Glomerular visceral epithelial cell (primary cell): Measurements from ENCODE around the gene PDCL3.

Experiments used
- DNase-seq: peaks from one replicate; pipeline ENCODE4 v3.0.0-alpha.2; 2016; ENCODE audit errors: extremely low spot score

The PDCL3 gene

GRCh38 chr2:100560216-100560830 is 2.5 kb upstream of the PDCL3 start:
- no peak for DNase-seq

DNA sequence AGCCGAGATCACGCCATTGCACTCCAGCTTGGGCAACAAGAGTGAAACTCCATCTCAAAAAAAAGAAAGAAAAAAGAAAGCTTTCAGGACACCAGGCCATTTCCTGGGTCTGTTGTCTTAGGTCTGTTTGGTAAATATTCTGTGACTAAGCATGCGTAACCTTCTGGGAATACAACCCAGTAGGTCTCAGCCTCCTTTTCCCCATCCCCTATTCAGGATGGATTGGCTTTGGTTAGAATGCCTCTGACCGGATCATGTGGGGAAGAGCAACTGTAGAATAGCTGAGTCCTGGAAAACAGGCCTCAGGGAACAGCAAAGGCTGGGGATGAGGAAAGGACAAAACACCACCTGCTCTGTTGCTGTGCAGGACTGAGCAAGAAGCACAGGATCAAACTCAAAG is 1.6 kb upstream of the PDCL3 start:
- no peak for DNase-seq

- peak; percentile 16 for DNase-seq
Observed at GRCh38 chr2:100563407-100564247, 834 bp downstream of the PDCL3 start.

DNA sequence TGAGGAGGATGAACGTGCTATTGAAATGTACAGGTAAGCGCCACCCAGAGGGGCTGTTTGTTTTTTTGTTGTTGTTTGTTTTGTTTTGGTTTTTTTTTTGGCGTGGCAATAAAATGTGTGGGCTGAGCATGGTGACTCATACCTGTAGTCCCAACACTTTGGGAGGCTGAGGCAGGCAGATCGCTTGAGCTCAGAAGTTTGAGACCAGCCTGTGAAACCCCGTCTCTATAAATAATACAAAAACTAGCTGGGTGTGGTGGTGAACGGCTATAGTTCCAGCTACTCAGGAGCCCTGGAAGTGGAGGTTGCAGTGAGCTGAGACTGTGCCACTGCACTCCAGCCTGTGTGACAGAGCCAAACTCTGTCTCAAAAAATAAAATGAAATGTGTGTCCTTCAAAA is 6.2 kb downstream of the PDCL3 start:
- no peak for DNase-seq

DNA sequence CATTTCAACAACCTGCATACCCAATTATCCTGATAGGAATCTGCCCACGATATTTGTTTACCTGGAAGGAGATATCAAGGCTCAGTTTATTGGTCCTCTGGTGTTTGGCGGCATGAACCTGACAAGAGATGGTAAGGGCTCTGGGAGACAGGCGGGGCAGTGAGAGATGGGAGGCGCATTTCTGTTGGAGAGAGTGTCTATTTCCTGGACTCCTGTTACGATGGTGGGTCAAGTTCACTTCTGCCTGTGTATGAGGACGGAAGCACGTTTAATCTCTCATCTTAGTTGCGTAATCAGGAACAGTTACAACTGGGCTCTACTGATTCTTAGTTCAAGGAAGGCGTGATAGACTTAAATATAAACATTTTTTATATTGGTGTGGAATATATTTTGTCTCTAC is 8.9 kb downstream of the PDCL3 start:
- DNase-seq: no peak

DNA sequence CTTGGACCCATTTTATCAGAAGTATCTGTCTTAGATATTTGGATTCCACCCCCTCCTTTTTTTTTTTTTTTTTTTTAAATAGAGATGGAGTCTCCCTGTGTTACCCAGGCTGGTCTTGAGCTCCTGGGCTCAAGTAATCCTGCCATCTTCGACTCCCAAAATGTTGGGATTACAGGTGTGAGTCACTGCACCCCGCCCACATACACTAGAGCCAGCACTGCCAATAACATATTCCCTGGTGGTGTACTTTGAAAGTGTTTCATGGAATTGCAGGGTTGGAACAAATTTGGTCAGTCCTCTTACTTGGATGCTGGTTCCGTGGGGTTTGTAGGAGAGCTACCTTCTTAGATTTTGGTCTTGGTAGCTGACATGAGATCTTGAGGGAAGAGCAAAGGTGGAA is 15.0 kb downstream of the PDCL3 start:
- DNase-seq: no peak

DNA sequence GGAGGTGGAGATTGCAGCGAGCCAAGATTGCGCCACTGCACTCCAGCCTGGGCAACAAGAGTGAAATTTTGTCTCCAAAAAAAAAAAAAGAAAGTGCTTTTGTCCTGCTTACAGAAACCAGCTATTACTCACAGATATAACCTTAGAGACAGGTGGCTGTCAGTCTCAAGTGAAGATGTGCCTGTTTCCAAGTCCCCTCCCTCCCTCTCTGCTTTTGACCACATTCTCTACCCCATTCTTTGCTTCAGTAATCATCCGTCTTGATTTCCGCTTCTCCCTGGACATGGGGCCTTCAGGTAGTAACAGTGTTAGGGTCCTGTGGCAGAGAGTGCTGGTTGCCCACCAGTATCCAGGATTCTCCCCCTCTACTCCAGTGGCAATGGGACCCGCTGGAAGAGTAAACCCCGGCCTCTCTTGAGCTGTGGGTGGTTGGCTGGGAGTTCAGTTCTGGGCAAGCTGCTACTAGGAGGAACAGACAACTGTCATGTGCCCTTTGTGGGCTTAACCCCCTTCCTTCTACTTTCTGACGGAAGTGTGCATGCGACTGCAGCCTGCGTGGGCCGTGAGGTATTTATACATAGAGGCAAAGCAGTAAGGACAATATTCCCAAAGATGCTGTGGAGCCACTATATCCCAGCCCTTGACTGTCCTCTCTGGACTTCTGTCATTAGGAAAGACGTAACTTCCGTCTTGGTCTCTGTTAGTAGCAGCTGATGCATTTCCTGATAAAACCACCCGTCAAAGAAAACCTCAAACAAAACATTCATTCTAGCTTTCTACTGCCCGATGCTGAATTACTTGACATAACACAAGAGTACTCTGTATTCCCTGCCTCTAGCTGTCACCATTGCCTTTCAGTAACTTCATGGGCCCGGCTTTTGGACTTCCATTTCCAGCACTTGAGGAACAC is 17.8 kb downstream of the PDCL3 start:
- no peak for DNase-seq

GRCh38 chr2:100581277-100581612 is 18.5 kb downstream of the PDCL3 start:
- DNase-seq: no peak

DNA sequence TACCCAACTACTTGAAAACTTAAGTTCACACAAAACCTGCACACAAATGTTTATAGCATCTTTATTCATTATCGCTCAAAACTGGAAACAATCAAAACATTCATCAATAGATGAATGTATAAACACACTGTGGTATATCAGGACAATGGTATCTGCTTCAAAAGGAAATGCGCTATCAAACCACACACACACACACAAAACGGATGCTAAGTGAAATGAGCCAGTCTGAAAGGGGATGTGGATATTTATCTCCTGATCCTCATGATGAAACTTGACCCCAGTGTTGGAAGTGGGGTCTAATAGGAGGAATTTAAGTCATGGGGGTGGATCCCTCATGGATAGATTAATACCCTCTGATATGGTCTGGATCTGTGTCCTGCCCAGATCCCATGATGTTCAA is 22.0 kb downstream of the PDCL3 start:
- DNase-seq: no peak

DNA sequence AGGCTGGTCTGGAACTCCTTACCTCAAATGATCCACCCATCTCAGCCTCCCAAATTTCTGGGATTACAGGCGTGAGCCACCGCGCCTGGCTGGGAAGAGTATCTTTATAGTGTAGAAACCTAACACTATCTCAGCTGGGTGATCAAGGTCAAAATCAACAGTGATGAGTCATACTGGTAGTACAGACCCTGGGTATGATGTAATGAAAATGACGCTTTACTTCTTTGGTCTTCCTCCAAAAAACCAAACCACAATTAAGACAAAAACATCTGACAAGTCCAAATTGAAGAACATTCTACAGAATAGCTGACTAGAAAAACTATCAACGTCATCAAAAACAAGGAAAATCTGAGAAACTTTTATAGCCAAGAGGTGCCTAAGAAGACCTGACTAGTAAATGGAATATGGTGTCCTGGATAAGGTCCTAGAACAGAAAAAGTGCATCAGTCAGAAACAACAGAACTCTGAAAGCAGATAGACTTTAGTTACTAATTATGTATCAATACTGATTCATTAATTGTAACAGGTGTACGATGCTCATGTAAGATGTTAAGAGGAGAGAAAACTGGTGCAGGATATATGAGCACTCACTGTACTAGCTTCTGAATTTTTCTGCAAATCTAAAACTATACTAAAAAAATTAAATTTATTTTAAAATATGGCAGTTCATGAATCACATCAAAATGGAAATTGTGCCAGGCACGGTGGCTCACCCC is 25.4 kb downstream of the PDCL3 start:
- peak; percentile 42 for DNase-seq

DNA sequence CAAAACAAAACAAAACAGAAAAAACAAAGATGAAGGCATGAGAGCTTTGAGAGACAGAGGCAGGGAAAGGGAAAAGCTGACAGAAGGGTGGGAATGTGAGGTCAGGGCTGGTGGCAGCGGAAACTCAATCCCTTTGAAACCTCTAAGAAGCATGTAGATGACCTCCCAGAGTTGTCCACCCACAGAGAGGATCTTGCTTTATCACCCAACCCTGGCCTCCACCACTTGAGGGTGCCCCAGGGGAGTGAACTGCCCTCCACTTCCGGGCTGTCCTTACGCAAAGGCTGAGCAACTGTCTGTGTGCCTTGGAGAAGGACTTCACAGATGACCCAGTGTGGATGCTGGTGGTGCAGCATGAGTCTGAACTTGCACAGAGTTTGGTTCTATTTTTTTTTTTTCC is 26.7 kb downstream of the PDCL3 start:
- no peak for DNase-seq

DNA sequence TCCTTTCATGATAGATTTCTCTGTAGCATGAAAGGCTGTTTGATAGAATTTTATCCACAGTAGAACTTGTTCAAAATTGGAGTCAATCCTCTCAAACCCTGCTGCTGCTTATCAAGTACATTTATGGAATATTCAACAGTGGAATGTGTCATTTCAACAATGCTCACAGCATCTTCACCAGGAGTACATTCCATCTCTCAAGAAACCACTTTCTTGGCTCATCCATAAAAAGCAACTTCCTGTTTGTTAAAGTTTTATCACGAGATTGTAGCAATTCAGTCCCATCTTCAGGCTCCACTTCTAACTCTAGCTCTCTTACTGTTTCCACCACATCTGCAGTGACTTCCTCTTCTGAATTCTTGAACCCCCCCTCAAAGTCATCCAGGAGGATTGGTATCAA is 29.4 kb downstream of the PDCL3 start:
- no peak for DNase-seq

DNA sequence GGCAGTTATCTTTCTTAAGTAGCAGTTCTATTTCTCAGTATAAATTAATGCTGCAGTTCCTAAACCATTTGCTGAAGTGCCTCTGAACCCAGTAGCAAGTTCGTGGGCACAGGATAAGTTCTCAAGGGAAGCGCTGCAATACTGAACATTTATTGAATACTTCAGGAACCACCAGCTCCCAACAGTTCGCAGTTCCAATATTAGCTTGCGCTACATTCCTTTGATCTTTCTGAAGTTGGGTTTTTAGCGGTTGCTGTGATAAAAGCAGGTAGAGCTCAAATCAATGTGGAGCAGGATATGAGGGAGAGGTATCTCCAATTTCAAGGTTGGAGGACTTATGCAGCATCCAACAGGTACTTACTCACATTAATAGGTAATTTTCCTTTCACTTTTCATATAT is 33.7 kb downstream of the PDCL3 start:
- DNase-seq: no peak

- DNase-seq: no peak
Observed at GRCh38 chr2:100599566-100599965, 36.8 kb downstream of the PDCL3 start.

DNA sequence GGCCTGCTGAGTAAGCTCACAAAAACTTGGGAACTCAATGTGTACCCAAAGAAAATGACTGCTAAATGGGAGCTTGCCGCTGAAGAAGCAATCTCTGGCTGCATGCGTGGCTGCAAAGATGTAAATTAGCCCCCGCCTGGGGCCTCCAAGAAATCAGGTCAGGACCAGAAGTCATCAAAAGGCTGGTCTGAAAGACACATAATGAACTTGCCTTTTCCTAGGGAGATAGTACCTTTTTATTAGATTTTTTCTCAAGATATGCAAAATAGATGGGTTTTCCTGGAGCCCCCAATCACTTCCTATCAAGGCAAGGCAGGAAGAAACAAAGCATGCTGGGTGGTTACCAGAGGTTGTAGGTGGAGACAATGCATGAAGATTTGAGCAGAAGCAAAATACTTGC is 38.9 kb downstream of the PDCL3 start:
- no peak for DNase-seq

DNA sequence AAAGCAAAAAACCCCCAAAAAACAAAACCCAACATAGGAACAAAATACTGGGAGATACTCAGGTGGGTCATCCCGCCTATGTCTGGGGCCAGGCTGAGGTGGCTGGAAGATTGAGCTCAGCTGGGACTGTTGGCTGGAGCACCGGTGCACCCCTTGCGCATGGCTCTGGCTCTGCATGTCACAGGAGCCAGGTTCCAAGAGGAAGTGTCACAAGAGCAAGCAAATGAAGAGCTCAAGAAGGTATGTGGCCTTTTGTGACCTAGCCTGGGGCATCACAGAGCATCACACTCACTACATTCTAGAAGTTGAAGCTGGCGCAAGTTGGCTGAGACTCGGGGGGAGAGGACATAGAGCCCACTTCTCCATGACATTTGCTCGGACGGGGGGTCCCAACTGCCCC is 40.6 kb downstream of the PDCL3 start:
- no peak for DNase-seq

DNA sequence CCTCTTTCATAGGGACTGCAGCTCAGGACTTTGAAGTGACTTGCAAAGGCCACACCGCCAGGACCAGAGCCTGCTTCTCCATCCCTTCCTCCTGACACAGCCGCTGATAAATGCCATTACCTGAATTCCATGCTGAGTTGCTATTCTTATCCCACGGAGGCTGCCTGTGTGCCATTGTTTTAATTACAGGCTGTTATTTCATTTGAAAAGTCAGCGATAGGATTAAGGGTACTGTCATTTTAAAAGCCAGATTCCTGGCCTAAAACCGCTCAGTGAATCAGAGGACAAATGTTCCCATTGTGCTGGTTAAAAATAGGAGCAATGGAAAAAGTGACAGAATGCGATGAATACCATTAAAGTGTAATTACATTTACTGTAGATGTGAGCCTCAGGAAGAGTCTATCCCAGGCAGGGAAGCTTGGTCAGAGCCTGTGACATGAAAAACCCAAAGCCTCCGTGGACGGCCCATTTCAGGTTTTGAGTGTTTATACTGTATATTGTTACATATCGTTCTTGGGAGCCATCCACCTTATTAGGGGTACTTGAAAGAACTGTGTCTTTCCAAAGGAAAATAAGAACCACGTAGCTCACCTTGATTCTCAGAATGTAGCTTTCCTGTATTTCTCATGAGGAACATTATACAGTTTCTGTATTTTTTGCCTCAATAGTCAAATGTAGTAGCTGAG is 41.3 kb downstream of the PDCL3 start:
- no peak for DNase-seq

DNA sequence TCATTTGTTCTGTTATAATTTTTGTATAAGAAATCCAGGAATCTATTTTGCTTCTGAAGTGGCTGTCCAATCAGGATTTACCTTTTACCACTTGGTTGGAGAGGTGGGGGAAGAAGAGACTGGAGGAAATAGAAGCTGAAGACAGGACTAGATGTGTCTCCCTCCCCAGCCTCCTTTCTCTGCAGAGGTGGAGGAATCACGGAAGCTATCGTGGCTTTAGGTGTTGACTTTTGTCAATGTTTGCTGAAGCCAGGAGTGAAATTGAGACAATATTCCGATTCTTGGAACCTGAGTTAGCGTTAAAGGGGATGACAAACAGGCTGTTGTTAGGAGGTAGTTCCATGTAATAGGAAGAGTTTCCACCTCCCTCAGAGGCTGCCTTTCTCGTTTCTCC is 43.5 kb downstream of the PDCL3 start:
- no peak for DNase-seq

GRCh38 chr2:100606726-100607343 is 44.0 kb downstream of the PDCL3 start:
- peak; percentile 32 for DNase-seq

- DNase-seq: peak; percentile 55
Observed at GRCh38 chr2:100610381-100610831, 47.6 kb downstream of the PDCL3 start.
